HFF-Myc (cell line): ENCODE measurements around the gene TLL2.

Experiments
- DNase-seq: peaks from one replicate; pipeline ENCODE4 v3.0.0-alpha.2; 2011; ENCODE audit warnings: low read depth; ENCODE audit errors: extremely low read depth
- H3K4me3 ChIP-seq: replicated peaks from 2 replicates; pipeline ENCODE4 v1.5.1; 2011; ENCODE audit warnings: low read depth, mild to moderate bottlenecking, control low read depth, low read length
- CTCF ChIP-seq: IDR thresholded peaks from 2 replicates; pipeline ENCODE4 v1.5.1; 2012; ENCODE audit warnings: mild to moderate bottlenecking, low read depth, low read length, control low read depth; ENCODE audit errors: missing control alignments

Gene TLL2

GRCh38 chr10:96541921-96542320 lies 28.2 kb upstream of the TLL2 start:
- H3K4me3 ChIP-seq: no peak overlapping the region
- TF ChIP-seq CTCF: no peak
- no peak for DNase-seq

GRCh38 chr10:96540240-96540639 lies 26.5 kb upstream of the TLL2 start:
- no peak for DNase-seq
- no peak overlapping the region for H3K4me3 ChIP-seq
- TF ChIP-seq CTCF: no peak

GRCh38 chr10:96538683-96539082 lies 25.0 kb upstream of the TLL2 start:
- DNase-seq: no peak

GRCh38 chr10:96536129-96536528 lies 22.4 kb upstream of the TLL2 start:
- no peak for DNase-seq
- H3K4me3 ChIP-seq: no peak overlapping the region
- no peak for TF ChIP-seq CTCF

More at GRCh38 chr10:96538683-96539082, 25.0 kb upstream of the TLL2 start:
- no peak overlapping the region for H3K4me3 ChIP-seq
- TF ChIP-seq CTCF: no peak

GRCh38 chr10:96532523-96532922 lies 18.8 kb upstream of the TLL2 start:
- H3K4me3 ChIP-seq: no peak overlapping the region
- DNase-seq: no peak
- no peak for TF ChIP-seq CTCF

- no peak overlapping the region for H3K4me3 ChIP-seq
- DNase-seq: no peak
- no peak for TF ChIP-seq CTCF
Observed at GRCh38 chr10:96529634-96530279, 16.0 kb upstream of the TLL2 start.

- DNase-seq: no peak
- TF ChIP-seq CTCF: no peak
Observed at GRCh38 chr10:96524741-96525140, 11.0 kb upstream of the TLL2 start.

More at GRCh38 chr10:96524741-96525140, 11.0 kb upstream of the TLL2 start:
- no peak overlapping the region for H3K4me3 ChIP-seq
